ENCODE data around the gene MGME1.

The MGME1 gene

DNA sequence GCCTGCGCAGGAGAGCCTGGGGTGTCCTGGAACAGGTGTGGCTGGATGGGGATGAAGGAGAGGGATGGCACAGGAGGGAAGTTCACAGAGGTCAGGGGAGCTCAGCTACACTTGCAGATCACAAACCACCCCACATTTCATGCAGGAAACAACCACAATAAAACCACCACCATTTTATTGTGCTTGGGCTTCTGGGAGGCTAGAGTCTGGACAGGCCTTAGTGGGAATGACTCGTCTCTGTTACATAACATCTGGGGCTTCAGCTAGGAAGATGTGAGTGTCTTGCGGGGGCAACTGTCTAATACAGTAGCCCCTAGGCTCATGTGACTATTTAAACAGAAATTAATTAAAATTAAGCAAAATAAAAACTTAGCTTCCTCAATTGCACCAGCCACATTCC is 33.6 kb upstream of the MGME1 start:
- TF ChIP-seq, protein P1, sequence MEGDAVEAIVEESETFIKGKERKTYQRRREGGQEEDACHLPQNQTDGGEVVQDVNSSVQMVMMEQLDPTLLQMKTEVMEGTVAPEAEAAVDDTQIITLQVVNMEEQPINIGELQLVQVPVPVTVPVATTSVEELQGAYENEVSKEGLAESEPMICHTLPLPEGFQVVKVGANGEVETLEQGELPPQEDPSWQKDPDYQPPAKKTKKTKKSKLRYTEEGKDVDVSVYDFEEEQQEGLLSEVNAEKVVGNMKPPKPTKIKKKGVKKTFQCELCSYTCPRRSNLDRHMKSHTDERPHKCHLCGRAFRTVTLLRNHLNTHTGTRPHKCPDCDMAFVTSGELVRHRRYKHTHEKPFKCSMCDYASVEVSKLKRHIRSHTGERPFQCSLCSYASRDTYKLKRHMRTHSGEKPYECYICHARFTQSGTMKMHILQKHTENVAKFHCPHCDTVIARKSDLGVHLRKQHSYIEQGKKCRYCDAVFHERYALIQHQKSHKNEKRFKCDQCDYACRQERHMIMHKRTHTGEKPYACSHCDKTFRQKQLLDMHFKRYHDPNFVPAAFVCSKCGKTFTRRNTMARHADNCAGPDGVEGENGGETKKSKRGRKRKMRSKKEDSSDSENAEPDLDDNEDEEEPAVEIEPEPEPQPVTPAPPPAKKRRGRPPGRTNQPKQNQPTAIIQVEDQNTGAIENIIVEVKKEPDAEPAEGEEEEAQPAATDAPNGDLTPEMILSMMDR (IDR thresholded peaks at IDR 0.05; ENCODE audit: low read depth, low read length, missing control alignments) = no peak
- DNase-seq (ENCODE audit: extremely low read depth, low read depth) = no peak
- no peak overlapping the region for H3K4me3 ChIP-seq (replicated peaks; ENCODE audit: low read depth, low read length)

DNA sequence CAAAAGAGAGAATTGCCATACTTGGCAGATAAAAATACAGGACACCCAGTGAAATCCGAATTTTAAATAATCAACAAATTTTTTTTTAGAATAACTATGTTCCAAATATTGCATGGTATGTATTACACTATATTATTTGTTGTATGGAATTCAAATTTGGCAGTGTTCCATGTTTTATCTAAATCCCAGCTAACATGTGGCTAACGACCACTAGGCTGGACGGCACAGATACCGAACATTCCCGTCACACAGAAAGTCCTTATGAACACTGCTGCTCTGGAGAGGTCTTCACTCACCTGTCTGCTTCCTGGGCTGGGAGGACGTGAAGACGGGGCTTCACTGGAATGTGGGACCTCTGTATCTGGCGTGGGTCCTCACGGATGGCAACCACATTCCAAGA is 33.1 kb upstream of the MGME1 start:
- no peak for DNase-seq (ENCODE audit: extremely low read depth, low read depth)
- TF ChIP-seq, protein P1 (IDR thresholded peaks at IDR 0.05; ENCODE audit: low read depth, low read length, missing control alignments) = no peak
- H3K4me3 ChIP-seq (replicated peaks; ENCODE audit: low read depth, low read length) = no peak overlapping the region

GRCh38 chr20:17936286-17936760 is 32.5 kb upstream of the MGME1 start:
- DNase-seq (ENCODE audit: extremely low read depth, low read depth) = no peak
- TF ChIP-seq, protein P1 (IDR thresholded peaks at IDR 0.05; ENCODE audit: low read depth, low read length, missing control alignments) = no peak
- no peak overlapping the region for H3K4me3 ChIP-seq (replicated peaks; ENCODE audit: low read depth, low read length)

- no peak for DNase-seq (ENCODE audit: extremely low read depth, low read depth)
- H3K4me3 ChIP-seq (replicated peaks; ENCODE audit: low read depth, low read length) = no peak overlapping the region
- TF ChIP-seq, protein P1 (IDR thresholded peaks at IDR 0.05; ENCODE audit: low read depth, low read length, missing control alignments) = no peak
Measured at GRCh38 chr20:17936761-17937732, 31.8 kb upstream of the MGME1 start.

DNA sequence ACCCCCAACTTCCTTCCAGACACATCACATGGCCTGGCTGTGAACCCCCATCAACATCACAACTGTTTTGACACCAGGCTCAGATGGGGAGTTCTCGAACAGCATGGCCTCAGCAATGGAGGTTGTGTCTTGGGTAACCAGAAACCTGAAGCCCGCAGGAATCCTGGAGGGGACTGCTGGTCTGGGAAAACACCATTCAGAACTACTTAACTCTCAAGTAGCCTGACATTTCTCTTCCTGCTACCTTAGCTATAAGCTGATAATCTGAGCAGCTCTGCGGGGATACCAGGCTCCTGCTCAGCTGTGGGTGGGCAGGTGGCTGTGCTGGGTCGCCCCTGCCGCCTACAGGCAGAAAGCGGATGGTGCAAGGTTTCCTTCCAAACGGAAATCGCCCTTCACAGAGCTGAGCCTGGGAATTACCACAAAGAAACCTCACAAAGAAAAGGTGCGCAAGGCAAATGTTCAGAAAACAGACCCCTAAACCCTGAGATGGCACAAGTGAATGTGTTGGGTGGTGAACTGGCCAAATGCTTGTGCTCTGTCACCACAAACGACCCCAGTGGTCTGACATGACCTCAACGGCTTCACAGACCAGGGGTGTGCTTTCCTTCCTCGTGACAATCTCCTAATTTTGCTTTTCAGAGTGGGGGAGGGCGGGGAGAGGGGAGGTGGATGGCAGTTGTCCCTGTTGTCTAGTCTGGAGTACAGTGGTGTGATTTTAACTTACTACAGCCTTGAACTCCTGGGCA is 29.8 kb upstream of the MGME1 start:
- TF ChIP-seq, protein P1 (IDR thresholded peaks at IDR 0.05; ENCODE audit: low read depth, low read length, missing control alignments) = peak; percentile 88
- DNase-seq (ENCODE audit: extremely low read depth, low read depth) = peak; percentile 52
- no peak overlapping the region for H3K4me3 ChIP-seq (replicated peaks; ENCODE audit: low read depth, low read length)

DNA sequence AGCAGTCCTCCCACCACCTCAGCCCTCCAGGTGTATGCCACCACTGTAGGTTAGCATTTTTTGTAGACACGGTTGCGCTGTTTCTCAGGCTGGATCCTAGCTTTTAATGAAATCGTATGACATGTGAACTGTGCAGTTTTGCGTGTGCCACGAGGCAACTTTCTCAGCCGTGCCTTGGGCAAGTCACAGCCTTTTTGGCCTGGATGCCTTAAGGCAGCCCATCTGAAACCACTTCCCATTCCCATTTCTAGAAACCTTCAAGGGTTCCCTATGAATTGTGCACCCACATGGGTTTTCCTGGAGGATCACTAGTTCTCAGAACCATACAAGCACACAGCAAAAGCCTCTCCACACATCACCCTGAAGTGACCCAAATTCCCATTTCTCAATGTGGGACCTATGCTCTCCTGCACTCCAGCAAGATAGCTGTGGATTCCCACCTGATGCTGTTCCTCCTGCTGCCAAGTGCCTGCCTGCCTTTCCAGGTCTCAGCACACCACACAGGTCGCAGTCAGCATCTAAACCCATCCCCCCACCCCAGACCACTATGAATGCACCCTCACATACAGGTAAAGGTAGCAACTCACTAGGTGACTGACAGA is 29.1 kb upstream of the MGME1 start:
- DNase-seq (ENCODE audit: extremely low read depth, low read depth) = no peak
- TF ChIP-seq, protein P1 (IDR thresholded peaks at IDR 0.05; ENCODE audit: low read depth, low read length, missing control alignments) = no peak
- H3K4me3 ChIP-seq (replicated peaks; ENCODE audit: low read depth, low read length) = no peak overlapping the region

All from HFF-Myc (cell line).